Mesendoderm (in vitro differentiated cells): ENCODE results near the gene CARF.

Experiments
- DNase-seq: peaks from one replicate; pipeline ENCODE4 v3.0.0; 2013
- H2AK5ac ChIP-seq: 2 replicates; pipeline ENCODE4 v1.6.1; 2013; ENCODE audit warnings: low read length, inconsistent platforms
- H2BK120ac ChIP-seq: 2 replicates; pipeline ENCODE4 v1.6.1; 2013; ENCODE audit warnings: low read depth, mild to moderate bottlenecking, low read length, moderate library complexity, mixed read lengths
- H2BK15ac ChIP-seq: replicated peaks from 2 replicates; pipeline ENCODE4 v1.6.1; 2013; ENCODE audit warnings: low read depth, mild to moderate bottlenecking, moderate library complexity
- H2BK5ac ChIP-seq: 2 replicates; pipeline ENCODE4 v1.6.1; 2013; ENCODE audit warnings: low read length, inconsistent platforms
- H3K18ac ChIP-seq: 2 replicates; pipeline ENCODE4 v1.6.1; 2013; ENCODE audit warnings: mild to moderate bottlenecking, low read length, mixed read lengths
- H3K23ac ChIP-seq: one replicate; pipeline ENCODE4 v1.6.1; 2013; ENCODE audit warnings: low read length
- H3K27ac ChIP-seq: 2 replicates; pipeline ENCODE4 v1.5.1; 2013; ENCODE audit warnings: low read depth, mild to moderate bottlenecking, inconsistent platforms, low read length, moderate library complexity
- H3K27me3 ChIP-seq: 2 replicates; pipeline ENCODE4 v1.6.1; 2013; ENCODE audit warnings: low read length, control low read depth, mild to moderate bottlenecking, inconsistent platforms; ENCODE audit not compliant: insufficient read depth, poor library complexity
- H3K36me3 ChIP-seq: 2 replicates; pipeline ENCODE4 v1.6.1; 2013; ENCODE audit warnings: low read length, inconsistent platforms; ENCODE audit not compliant: control insufficient read depth, insufficient read depth
- H3K4ac ChIP-seq: one replicate; pipeline ENCODE4 v1.6.1; 2013; ENCODE audit warnings: low read depth, mild to moderate bottlenecking, low read length, moderate library complexity
- H3K4me1 ChIP-seq: 2 replicates; pipeline ENCODE4 v1.6.1; 2013; ENCODE audit warnings: low read depth, low read length, inconsistent platforms; ENCODE audit not compliant: control insufficient read depth
- H3K4me2 ChIP-seq: 2 replicates; pipeline ENCODE4 v1.6.1; 2013; ENCODE audit warnings: low read length
- H3K4me3 ChIP-seq: 2 replicates; pipeline ENCODE4 v1.5.1; 2013; ENCODE audit warnings: mild to moderate bottlenecking, low read length
- H3K56ac ChIP-seq: one replicate; pipeline ENCODE4 v1.6.1; 2013; ENCODE audit warnings: low read length
- H3K79me1 ChIP-seq: 2 replicates; pipeline ENCODE4 v1.6.1; 2013; ENCODE audit warnings: low read length, inconsistent platforms
- H3K79me2 ChIP-seq: 2 replicates; pipeline ENCODE4 v1.6.1; 2013; ENCODE audit warnings: mild to moderate bottlenecking, low read length; ENCODE audit not compliant: control insufficient read depth, insufficient read depth
- H3K9ac ChIP-seq: 2 replicates; pipeline ENCODE4 v1.6.1; 2013; ENCODE audit warnings: low read length, inconsistent platforms
- H4K5ac ChIP-seq: one replicate; pipeline ENCODE4 v1.6.1; 2013; ENCODE audit warnings: low read length
- H4K8ac ChIP-seq: one replicate; pipeline ENCODE4 v1.6.1; 2013; ENCODE audit warnings: low read depth, mild to moderate bottlenecking, control low read depth, low read length, moderate library complexity
- WGBS: extraction: QIAGEN DNeasy Blood & Tissue Kit; methylation state at CpG from one replicate; pipeline ENCODE4 v1.1.7; 2013; ENCODE audit warnings: low lambda C conversion rate, missing lambda C conversion rate; ENCODE audit not compliant: insufficient coverage; ENCODE audit errors: extremely low coverage; 5-methylcytosine and 5-hydroxymethylcytosine counted together

The CARF gene

GRCh38 chr2:203022751-203023150 is 110.7 kb downstream of the CARF start:
- no peak overlapping the region for H3K9ac ChIP-seq
- H3K23ac ChIP-seq = no peak overlapping the region
- H3K27ac ChIP-seq = no peak overlapping the region
- no peak overlapping the region for H2AK5ac ChIP-seq
- no peaks in the 10 kb centered on the region for H3K79me2 ChIP-seq
- H3K79me1 ChIP-seq = no peaks in the 10 kb centered on the region
- H4K5ac ChIP-seq = no peak overlapping the region
- no peak overlapping the region for H2BK120ac ChIP-seq
- no peak overlapping the region for H3K4me2 ChIP-seq
- no peak overlapping the region for H3K4me3 ChIP-seq
- H3K18ac ChIP-seq = no peak overlapping the region
- no CpG with 5 or more reads among the region's 1 CpG for WGBS
- H2BK15ac ChIP-seq = no peak overlapping the region
- H3K4me1 ChIP-seq = no peaks in the 10 kb centered on the region
- no peak overlapping the region for H2BK5ac ChIP-seq
- no peaks in the 10 kb centered on the region for H3K36me3 ChIP-seq
- no peak overlapping the region for H3K4ac ChIP-seq
- no peak for DNase-seq
- H3K56ac ChIP-seq = no peak overlapping the region
- no peak overlapping the region for H4K8ac ChIP-seq
- H3K27me3 ChIP-seq = no peaks in the 10 kb centered on the region

- H3K4me2 ChIP-seq = no peak overlapping the region
- no peak overlapping the region for H4K8ac ChIP-seq
- no peak for DNase-seq
- no peaks in the 10 kb centered on the region for H3K79me2 ChIP-seq
- H3K9ac ChIP-seq = no peak overlapping the region
- no peak overlapping the region for H2BK5ac ChIP-seq
- H3K27ac ChIP-seq = no peak overlapping the region
- no peak overlapping the region for H2AK5ac ChIP-seq
- H3K4me3 ChIP-seq = no peak overlapping the region
- no peak overlapping the region for H2BK120ac ChIP-seq
- H2BK15ac ChIP-seq = no peak overlapping the region
- H3K4ac ChIP-seq = no peak overlapping the region
- no peaks in the 10 kb centered on the region for H3K27me3 ChIP-seq
- no peak overlapping the region for H4K5ac ChIP-seq
- no peak overlapping the region for H3K56ac ChIP-seq
- H3K4me1 ChIP-seq = no peaks in the 10 kb centered on the region
- H3K23ac ChIP-seq = no peak overlapping the region
- no peaks in the 10 kb centered on the region for H3K36me3 ChIP-seq
- no peak overlapping the region for H3K18ac ChIP-seq
- H3K79me1 ChIP-seq = no peaks in the 10 kb centered on the region
Measured at GRCh38 chr2:203025592-203025991, 113.5 kb downstream of the CARF start.

- H3K36me3 ChIP-seq = no peaks in the 10 kb centered on the region
- no peak overlapping the region for H2BK120ac ChIP-seq
- H3K23ac ChIP-seq = no peak overlapping the region
- DNase-seq = no peak
- H4K5ac ChIP-seq = no peak overlapping the region
- no peak overlapping the region for H3K56ac ChIP-seq
- H3K4me1 ChIP-seq = no peaks in the 10 kb centered on the region
- H3K27me3 ChIP-seq = no peaks in the 10 kb centered on the region
- no peak overlapping the region for H3K18ac ChIP-seq
- no peak overlapping the region for H3K9ac ChIP-seq
- H4K8ac ChIP-seq = no peak overlapping the region
- no peak overlapping the region for H2BK15ac ChIP-seq
- no peak overlapping the region for H3K4ac ChIP-seq
- H3K27ac ChIP-seq = no peak overlapping the region
- H3K79me2 ChIP-seq = no peaks in the 10 kb centered on the region
- H3K4me3 ChIP-seq = no peak overlapping the region
- no peak overlapping the region for H2AK5ac ChIP-seq
- no peak overlapping the region for H2BK5ac ChIP-seq
- H3K79me1 ChIP-seq = no peaks in the 10 kb centered on the region
- H3K4me2 ChIP-seq = no peak overlapping the region
- WGBS = no CpG with 5 or more reads among the region's 2 CpGs
Measured at GRCh38 chr2:203030545-203030944, 118.5 kb downstream of the CARF start.

- H2BK5ac ChIP-seq = no peak overlapping the region
- no peak overlapping the region for H4K8ac ChIP-seq
- no peak overlapping the region for H3K9ac ChIP-seq
- no peak overlapping the region for H2BK15ac ChIP-seq
- WGBS = no CpG with 5 or more reads among the region's 5 CpGs
- no peak for DNase-seq
- H2AK5ac ChIP-seq = no peak overlapping the region
- no peaks in the 10 kb centered on the region for H3K79me2 ChIP-seq
- no peaks in the 10 kb centered on the region for H3K79me1 ChIP-seq
- no peak overlapping the region for H3K4me3 ChIP-seq
- no peaks in the 10 kb centered on the region for H3K4me1 ChIP-seq
- no peak overlapping the region for H3K18ac ChIP-seq
- H3K4ac ChIP-seq = no peak overlapping the region
- no peaks in the 10 kb centered on the region for H3K27me3 ChIP-seq
- no peak overlapping the region for H3K56ac ChIP-seq
- no peaks in the 10 kb centered on the region for H3K36me3 ChIP-seq
- no peak overlapping the region for H2BK120ac ChIP-seq
- H4K5ac ChIP-seq = no peak overlapping the region
- no peak overlapping the region for H3K4me2 ChIP-seq
- H3K23ac ChIP-seq = no peak overlapping the region
- H3K27ac ChIP-seq = no peak overlapping the region
Measured at GRCh38 chr2:203030991-203031390, 118.9 kb downstream of the CARF start.

- H3K9ac ChIP-seq = no peak overlapping the region
- H4K5ac ChIP-seq = no peak overlapping the region
- no peak overlapping the region for H3K4me2 ChIP-seq
- H3K4ac ChIP-seq = no peak overlapping the region
- H2BK15ac ChIP-seq = no peak overlapping the region
- no peak overlapping the region for H3K18ac ChIP-seq
- H3K27ac ChIP-seq = no peak overlapping the region
- no peaks in the 10 kb centered on the region for H3K27me3 ChIP-seq
- no peak overlapping the region for H2BK120ac ChIP-seq
- no peak overlapping the region for H3K23ac ChIP-seq
- H3K56ac ChIP-seq = no peak overlapping the region
- no peak overlapping the region for H3K4me3 ChIP-seq
- H2AK5ac ChIP-seq = no peak overlapping the region
- no peaks in the 10 kb centered on the region for H3K36me3 ChIP-seq
- no peak for DNase-seq
- H3K79me1 ChIP-seq = no peaks in the 10 kb centered on the region
- no peak overlapping the region for H2BK5ac ChIP-seq
- no peaks in the 10 kb centered on the region for H3K4me1 ChIP-seq
- no peak overlapping the region for H4K8ac ChIP-seq
- H3K79me2 ChIP-seq = no peaks in the 10 kb centered on the region
Measured at GRCh38 chr2:203033395-203033794, 121.3 kb downstream of the CARF start.

GRCh38 chr2:203035879-203036470 is 123.9 kb downstream of the CARF start:
- Histone ChIP-seq H3K56ac (no peak overlapping the region), H3K18ac (no peak overlapping the region), H3K36me3 (no peaks in the 10 kb centered on the region), H4K8ac (no peak overlapping the region), H3K9ac (no peak overlapping the region), H2BK120ac (no peak overlapping the region), H3K27me3 (no peaks in the 10 kb centered on the region), H3K4me3 (no peak overlapping the region), H3K4me1 (no peaks in the 10 kb centered on the region), H3K27ac (no peak overlapping the region), H2BK15ac (no peak overlapping the region), H2AK5ac (no peak overlapping the region), H3K23ac (no peak overlapping the region), H2BK5ac (no peak overlapping the region), H3K4me2 (no peak overlapping the region), H3K79me2 (no peaks in the 10 kb centered on the region), H4K5ac (no peak overlapping the region), H3K4ac (no peak overlapping the region), H3K79me1 (no peaks in the 10 kb centered on the region)
- no peak for DNase-seq
- WGBS = no CpG with 5 or more reads among the region's 3 CpGs
